Kidney (tissue), 14 donors: Measurements from ENCODE around the gene FBXW4. TPM values are rescaled to one million over a fixed set of nuclear protein-coding genes. Genes with fewer than 3 reads are reported as not detected.
A peak's percentile ranks its signal among the peaks of the same experiment; 100 is the strongest.

Experiments
- DNase-seq, 5 donors: peaks; one replicate each; pipeline ENCODE4 v3.0.0-alpha.2; 2013 to 2020
- FAIRE-seq: peaks from 2 replicates; lab custom pipeline; 2012; peaks lifted over from hg19 to GRCh38; lab: Jason Lieb, UNC
- H3K27ac ChIP-seq, 2 donors: one replicate each; pipeline ENCODE4 v1.7.0; 2013; ENCODE audit warnings: low read depth in 2 of 2, low read length in 2 of 2, inconsistent platforms in 1 of 2
- H3K27me3 ChIP-seq: one replicate; pipeline ENCODE4 v1.7.1; 2013; ENCODE audit warnings: low read length, inconsistent platforms; ENCODE audit not compliant: control insufficient read depth, insufficient read depth
- H3K36me3 ChIP-seq, 3 donors: one replicate each; pipeline versions ENCODE4 v1.7.0 to v1.7.1; 2013; ENCODE audit warnings: low read length in 3 of 3, control low read depth in 1 of 3, inconsistent platforms in 1 of 3; ENCODE audit not compliant: insufficient read depth in 3 of 3, control insufficient read depth in 2 of 3
- H3K4me1 ChIP-seq, 3 donors: one replicate each; pipeline versions ENCODE4 v1.7.0 to v1.7.1; 2013; ENCODE audit warnings: low read length in 3 of 3, inconsistent platforms in 1 of 3, low read depth in 1 of 3; ENCODE audit not compliant: control insufficient read depth in 2 of 3, insufficient read depth in 2 of 3
- H3K4me3 ChIP-seq, 3 donors: one replicate each; pipeline versions ENCODE4 v1.7.0 to v1.8.1; 2013; ENCODE audit warnings: low read length in 3 of 3, control low read depth in 1 of 3, inconsistent platforms in 1 of 3
- H3K9ac ChIP-seq, 3 donors: one replicate each; pipeline versions ENCODE4 v1.7.0 to v1.7.1; 2013; ENCODE audit warnings: low read length in 3 of 3, control low read depth in 1 of 3, inconsistent platforms in 1 of 3
- H3K9me3 ChIP-seq, 3 donors: one replicate each; pipeline versions ENCODE4 v1.7.0 to v1.7.1; 2013; ENCODE audit warnings: low read length in 3 of 3, control low read depth in 1 of 3, inconsistent platforms in 1 of 3; ENCODE audit not compliant: control insufficient read depth in 2 of 3, insufficient read depth in 1 of 3
- CTCF ChIP-seq: IDR thresholded peaks from 3 replicates; pipeline ENCODE4 v1.5.1; 2012; ENCODE audit warnings: mild to moderate bottlenecking, moderate library complexity, borderline replicate concordance; ENCODE audit not compliant: insufficient read depth; ENCODE audit errors: extremely low read depth
- intact Hi-C: fragments of 100-400 bp; cut with DNase I; formaldehyde crosslinking; loops from one replicate; pipeline ENCODE4 v1.11.1; 2022
- polyA plus RNA-seq: library from polyadenylated mRNA; stranded (reverse); fragments of 350-450 nt; fragmentation: Illumina TruSeq; extraction: RNeasy Lipid Tissue Mini Kit (QIAGEN cat#74804); gene quantifications from one replicate; pipeline ENCODE4 v1.2.3, GENCODE V29; 2014; ENCODE audit warnings: low read depth, low replicate concordance; ENCODE audit not compliant: insufficient read depth
- total RNA-seq: library from RNA; stranded (reverse); fragmentation: NEBNext Ultra II Directional; extraction: Animal tissue kit (Norgen Biotek cat#: 25700); gene quantifications from one replicate; pipeline ENCODE4 v1.2.1, GENCODE V29; 2021
- donor health status: control.
- donor health status: control.
- donor health status: control.
- donor health status: control.
- donor health status: control.
- donor health status: DM: yes; HTN: yes; CAD: no.
- donor health status: Normal renal cell carcinoma (clear cell type).

Gene FBXW4
- total and polyA plus RNA-seq, 2 donors from 2014 or later, result 47.6 to 80.1 TPM

GRCh38 chr10:101660256-101660655, 34.7 kb downstream of the FBXW4 start:
- H3K4me1 ChIP-seq, result no peaks in the 10 kb centered on the region
- peaks cover 6 to 49% (median 33%) of the 10 kb centered on the region in 3 donors for H3K36me3 ChIP-seq
- intact Hi-C loops, result no loop called here
- FAIRE-seq (no peak), DNase-seq (peak in 4 of 5 donors; percentile 68 to 87 (median 85))
- H3K27me3 ChIP-seq, result no peaks in the 10 kb centered on the region
- no peak overlapping the region for H3K4me3 ChIP-seq
- no peak for TF ChIP-seq CTCF
- no peak overlapping the region for H3K9ac ChIP-seq
- H3K9me3 ChIP-seq, result no peaks in the 10 kb centered on the region
- no peak overlapping the region for H3K27ac ChIP-seq

GRCh38 chr10:101658975-101659374, 36.0 kb downstream of the FBXW4 start:
- H3K9ac ChIP-seq, result no peak overlapping the region
- no peak for TF ChIP-seq CTCF
- intact Hi-C loops, result no loop called here
- FAIRE-seq (no peak), DNase-seq (peak in 4 of 5 donors; percentile 47 to 74 (median 66))
- no peaks in the 10 kb centered on the region for H3K27me3 ChIP-seq
- no peaks in the 10 kb centered on the region for H3K9me3 ChIP-seq
- H3K27ac ChIP-seq, result no peak overlapping the region
- no peaks in the 10 kb centered on the region for H3K4me1 ChIP-seq
- H3K4me3 ChIP-seq, result no peak overlapping the region
- peaks cover 6 to 43% (median 33%) of the 10 kb centered on the region in 3 donors for H3K36me3 ChIP-seq

GRCh38 chr10:101656890-101657289, 38.1 kb downstream of the FBXW4 start:
- no peak for DNase-seq

More at GRCh38 chr10:101656890-101657289, 38.1 kb downstream of the FBXW4 start:
- Histone ChIP-seq H3K27me3 (no peaks in the 10 kb centered on the region), H3K27ac (no peak overlapping the region), H3K36me3 (peaks cover 4 to 33% (median 24%) of the 10 kb centered on the region in 3 donors), H3K9me3 (no peaks in the 10 kb centered on the region), H3K4me3 (no peak overlapping the region), H3K9ac (no peak overlapping the region), H3K4me1 (no peaks in the 10 kb centered on the region)
- FAIRE-seq, result no peak
- TF ChIP-seq CTCF, result no peak
- intact Hi-C loops, result no loop called here
